Measurements from ENCODE around the gene IFITM2.

DNA sequence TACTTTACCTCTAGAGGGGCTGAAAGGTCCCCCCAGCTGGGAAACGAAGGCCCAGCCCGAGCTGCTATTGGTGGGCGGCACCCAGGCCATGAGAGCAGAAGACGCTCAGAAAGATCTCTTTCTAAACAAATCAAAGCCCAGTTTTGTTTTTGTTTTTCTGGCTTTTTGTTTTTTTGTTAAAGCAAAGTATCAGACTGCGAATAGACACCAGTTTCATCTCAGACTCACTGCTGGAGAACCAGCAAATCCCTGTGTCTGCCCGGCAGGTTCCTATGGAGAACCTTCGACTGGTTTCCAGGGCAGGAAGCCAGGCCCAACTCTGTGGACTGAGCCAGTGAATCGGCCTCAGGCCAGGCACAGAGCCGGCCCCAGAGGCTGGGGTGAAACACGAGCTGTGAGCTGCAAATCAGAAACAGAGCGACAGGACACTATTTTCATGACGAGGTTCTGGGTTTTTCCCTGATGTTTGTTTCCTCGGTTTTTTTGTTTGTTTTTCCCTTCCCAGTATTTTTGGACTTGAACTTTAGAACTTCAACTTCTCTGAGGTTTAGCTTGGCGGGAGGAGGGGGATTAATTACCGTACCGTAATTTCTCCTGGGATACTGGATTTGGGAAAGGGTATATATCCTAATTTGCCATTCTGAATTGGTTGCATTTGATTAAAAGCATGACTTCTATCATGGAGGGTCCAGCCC lies 45.7 kb downstream of the IFITM2 start:
- TF ChIP-seq, protein P1, sequence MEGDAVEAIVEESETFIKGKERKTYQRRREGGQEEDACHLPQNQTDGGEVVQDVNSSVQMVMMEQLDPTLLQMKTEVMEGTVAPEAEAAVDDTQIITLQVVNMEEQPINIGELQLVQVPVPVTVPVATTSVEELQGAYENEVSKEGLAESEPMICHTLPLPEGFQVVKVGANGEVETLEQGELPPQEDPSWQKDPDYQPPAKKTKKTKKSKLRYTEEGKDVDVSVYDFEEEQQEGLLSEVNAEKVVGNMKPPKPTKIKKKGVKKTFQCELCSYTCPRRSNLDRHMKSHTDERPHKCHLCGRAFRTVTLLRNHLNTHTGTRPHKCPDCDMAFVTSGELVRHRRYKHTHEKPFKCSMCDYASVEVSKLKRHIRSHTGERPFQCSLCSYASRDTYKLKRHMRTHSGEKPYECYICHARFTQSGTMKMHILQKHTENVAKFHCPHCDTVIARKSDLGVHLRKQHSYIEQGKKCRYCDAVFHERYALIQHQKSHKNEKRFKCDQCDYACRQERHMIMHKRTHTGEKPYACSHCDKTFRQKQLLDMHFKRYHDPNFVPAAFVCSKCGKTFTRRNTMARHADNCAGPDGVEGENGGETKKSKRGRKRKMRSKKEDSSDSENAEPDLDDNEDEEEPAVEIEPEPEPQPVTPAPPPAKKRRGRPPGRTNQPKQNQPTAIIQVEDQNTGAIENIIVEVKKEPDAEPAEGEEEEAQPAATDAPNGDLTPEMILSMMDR (IDR thresholded peaks at IDR 0.05): no peak
- TF ChIP-seq SIN3A (IDR thresholded peaks at IDR 0.05; ENCODE audit: borderline replicate concordance, low read depth, low read length): no peak
- TF ChIP-seq TAF1 (IDR thresholded peaks at IDR 0.05; ENCODE audit: borderline replicate concordance, low read depth, low read length): no peak
- TF ChIP-seq NFIC (IDR thresholded peaks at IDR 0.05; ENCODE audit: borderline replicate concordance): no peak
- TF ChIP-seq POLR2AphosphoS5 (IDR thresholded peaks at IDR 0.05; ENCODE audit: low read depth, low read length): no peak
- no peak for TF ChIP-seq MXI1 (IDR thresholded peaks at IDR 0.05; ENCODE audit: low read depth, low read length)
- no peak for TF ChIP-seq YY1 (IDR thresholded peaks at IDR 0.05; ENCODE audit: low read depth)
- TF ChIP-seq JUND (IDR thresholded peaks at IDR 0.05): no peak
- TF ChIP-seq, protein P2, sequence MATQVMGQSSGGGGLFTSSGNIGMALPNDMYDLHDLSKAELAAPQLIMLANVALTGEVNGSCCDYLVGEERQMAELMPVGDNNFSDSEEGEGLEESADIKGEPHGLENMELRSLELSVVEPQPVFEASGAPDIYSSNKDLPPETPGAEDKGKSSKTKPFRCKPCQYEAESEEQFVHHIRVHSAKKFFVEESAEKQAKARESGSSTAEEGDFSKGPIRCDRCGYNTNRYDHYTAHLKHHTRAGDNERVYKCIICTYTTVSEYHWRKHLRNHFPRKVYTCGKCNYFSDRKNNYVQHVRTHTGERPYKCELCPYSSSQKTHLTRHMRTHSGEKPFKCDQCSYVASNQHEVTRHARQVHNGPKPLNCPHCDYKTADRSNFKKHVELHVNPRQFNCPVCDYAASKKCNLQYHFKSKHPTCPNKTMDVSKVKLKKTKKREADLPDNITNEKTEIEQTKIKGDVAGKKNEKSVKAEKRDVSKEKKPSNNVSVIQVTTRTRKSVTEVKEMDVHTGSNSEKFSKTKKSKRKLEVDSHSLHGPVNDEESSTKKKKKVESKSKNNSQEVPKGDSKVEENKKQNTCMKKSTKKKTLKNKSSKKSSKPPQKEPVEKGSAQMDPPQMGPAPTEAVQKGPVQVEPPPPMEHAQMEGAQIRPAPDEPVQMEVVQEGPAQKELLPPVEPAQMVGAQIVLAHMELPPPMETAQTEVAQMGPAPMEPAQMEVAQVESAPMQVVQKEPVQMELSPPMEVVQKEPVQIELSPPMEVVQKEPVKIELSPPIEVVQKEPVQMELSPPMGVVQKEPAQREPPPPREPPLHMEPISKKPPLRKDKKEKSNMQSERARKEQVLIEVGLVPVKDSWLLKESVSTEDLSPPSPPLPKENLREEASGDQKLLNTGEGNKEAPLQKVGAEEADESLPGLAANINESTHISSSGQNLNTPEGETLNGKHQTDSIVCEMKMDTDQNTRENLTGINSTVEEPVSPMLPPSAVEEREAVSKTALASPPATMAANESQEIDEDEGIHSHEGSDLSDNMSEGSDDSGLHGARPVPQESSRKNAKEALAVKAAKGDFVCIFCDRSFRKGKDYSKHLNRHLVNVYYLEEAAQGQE (IDR thresholded peaks at IDR 0.05; ENCODE audit: low read depth, low read length): no peak
- no peak for TF ChIP-seq EP300 (IDR thresholded peaks at IDR 0.05; ENCODE audit: borderline replicate concordance in 1 of 2, low read depth in 1 of 2, low read length in 1 of 2)
